HG02623 (cell line): ENCODE data around the gene RNF40.
"Not testable (repeated sequence)": the region's sequence is repeated elsewhere in the genome, so short reads cannot be mapped to it uniquely, and the experiment has no call there.

Source experiments
- ATAC-seq: cut with Tn5 transposase; IDR thresholded peaks from one replicate; pipeline ENCODE4 v1.9.1; 2021; ENCODE audit warnings: moderate library complexity; ENCODE audit not compliant: unreplicated experiment

Gene RNF40

DNA sequence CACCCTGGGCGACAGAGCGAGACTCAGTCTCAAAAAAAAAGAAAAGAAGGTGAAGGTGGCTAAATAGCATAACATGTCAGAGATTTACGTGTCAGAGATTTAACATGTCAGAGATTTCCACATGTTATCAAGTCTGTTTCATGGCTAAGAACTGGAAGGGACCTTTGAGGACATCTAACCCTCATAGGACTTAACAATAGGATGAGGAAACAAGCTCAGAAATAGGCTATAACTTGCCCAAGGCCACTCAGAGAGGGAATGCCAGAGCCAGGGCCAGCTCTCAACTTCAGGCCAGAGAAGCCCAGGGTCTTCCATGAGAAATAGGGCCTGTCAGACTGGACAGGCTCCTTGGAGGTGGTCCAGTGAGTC, 51.7 kb downstream of the RNF40 start:
- no peak for ATAC-seq

- ATAC-seq, result no peak
These were observed 54.6 kb downstream of the RNF40 start for GRCh38 chr16:30816769-30817168.

- ATAC-seq, result no peak
These were observed 58.9 kb downstream of the RNF40 start for GRCh38 chr16:30820952-30821421.

DNA sequence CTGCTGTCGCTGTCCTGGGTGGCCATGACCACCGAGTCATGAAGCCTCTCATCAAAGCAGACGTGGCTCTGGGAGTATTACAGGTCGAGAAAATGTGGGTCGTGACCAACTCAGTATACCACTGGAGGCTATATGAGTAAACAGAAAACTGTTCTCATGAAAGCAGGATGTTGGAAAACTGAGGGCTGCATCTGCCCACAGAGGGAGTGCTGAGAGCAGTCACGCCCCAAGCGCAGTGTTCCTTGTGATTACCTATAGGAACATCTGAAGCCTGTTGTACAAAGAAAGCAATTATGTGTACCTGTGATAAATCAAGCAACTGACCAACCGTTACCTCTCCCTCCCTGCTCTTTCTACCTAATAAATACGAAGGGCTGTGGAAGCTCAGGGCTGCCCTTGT, 59.3 kb downstream of the RNF40 start:
- not testable (repeated sequence) for ATAC-seq

- no peak for ATAC-seq
These were observed 59.8 kb downstream of the RNF40 start for GRCh38 chr16:30821891-30822290.
